Fibroblast of pulmonary artery (primary cell): ENCODE data around the gene OLFM3.

ENCODE experiments used
- DNase-seq: peaks from one replicate; pipeline ENCODE4 v3.0.0-alpha.2; 2010; ENCODE audit warnings: low read depth
- H3K4me3 ChIP-seq: replicated peaks from 2 replicates; pipeline ENCODE4 v1.5.1; 2011; ENCODE audit warnings: low read depth, mild to moderate bottlenecking, control low read depth, low read length, moderate library complexity
- CTCF ChIP-seq: IDR thresholded peaks from 2 replicates; pipeline ENCODE4 v1.5.1; 2011; ENCODE audit warnings: mild to moderate bottlenecking, control low read depth, low read length, inconsistent platforms; ENCODE audit errors: missing control alignments

The OLFM3 gene

GRCh38 chr1:101843160-101843559, 153.6 kb downstream of the OLFM3 start:
- no peak overlapping the region for H3K4me3 ChIP-seq
- TF ChIP-seq CTCF = no peak
- no peak for DNase-seq

- no peak for DNase-seq
- H3K4me3 ChIP-seq = no peak overlapping the region
- no peak for TF ChIP-seq CTCF
Observed at GRCh38 chr1:101841824-101842223, 154.9 kb downstream of the OLFM3 start.

DNA sequence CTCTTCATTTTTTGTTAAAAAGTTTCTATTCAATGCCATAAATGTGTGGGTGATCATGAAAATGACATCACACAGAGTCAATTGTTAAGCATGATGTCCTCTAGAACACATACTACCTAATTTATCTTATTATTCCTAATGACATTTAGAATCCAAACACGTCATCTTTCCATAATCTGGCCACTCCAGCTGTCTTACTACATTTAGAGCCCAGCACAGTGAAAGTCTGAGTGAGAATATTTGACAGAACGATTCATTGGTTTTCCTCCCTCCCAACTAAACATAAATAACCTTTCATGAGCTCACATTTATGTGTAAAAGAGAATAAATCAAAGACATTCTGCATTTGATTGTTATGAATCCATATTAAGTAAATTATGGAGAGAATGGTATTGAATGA, 160.7 kb downstream of the OLFM3 start:
- no peak for DNase-seq
- no peak for TF ChIP-seq CTCF
- H3K4me3 ChIP-seq = no peak overlapping the region

DNA sequence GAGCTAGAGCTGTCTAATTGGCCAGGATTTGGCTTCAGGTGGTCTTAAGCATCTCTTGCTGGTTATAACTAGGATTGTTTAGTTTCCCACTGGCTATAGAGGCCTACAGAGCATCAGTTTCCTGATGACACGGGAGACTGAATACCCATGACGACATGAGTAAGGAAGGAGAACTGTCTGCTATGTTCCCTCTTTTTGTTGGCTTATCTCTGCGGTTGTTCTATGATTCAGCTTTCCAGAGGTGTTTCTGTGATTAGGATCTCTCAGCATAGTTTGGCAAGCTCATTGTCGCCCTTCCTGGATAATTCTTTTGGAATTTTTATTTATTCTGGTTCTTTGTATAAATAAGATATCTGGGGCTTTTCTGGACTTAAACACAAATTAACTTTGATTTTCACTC, 163.4 kb downstream of the OLFM3 start:
- H3K4me3 ChIP-seq = no peak overlapping the region
- TF ChIP-seq CTCF = no peak
- DNase-seq = no peak

DNA sequence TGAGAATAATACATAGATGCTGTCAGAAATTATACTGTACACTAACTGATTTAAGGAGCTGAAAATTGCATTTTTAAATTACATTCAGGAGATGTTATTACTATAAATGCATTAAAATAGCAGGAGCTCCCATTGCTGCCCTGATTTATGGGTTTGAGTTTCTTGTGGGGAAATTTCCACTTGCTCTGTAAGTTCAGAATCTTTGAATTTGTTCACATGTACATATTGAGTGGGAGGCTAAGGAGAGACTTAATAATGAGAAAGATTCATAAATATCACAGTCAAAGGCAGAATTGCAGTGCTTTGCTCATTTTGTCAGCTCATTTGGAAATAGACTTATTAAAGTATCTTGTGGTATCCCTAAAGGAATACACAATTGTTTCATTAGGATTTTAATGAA, 170.3 kb downstream of the OLFM3 start:
- no peak overlapping the region for H3K4me3 ChIP-seq
- DNase-seq = no peak
- TF ChIP-seq CTCF = no peak

DNA sequence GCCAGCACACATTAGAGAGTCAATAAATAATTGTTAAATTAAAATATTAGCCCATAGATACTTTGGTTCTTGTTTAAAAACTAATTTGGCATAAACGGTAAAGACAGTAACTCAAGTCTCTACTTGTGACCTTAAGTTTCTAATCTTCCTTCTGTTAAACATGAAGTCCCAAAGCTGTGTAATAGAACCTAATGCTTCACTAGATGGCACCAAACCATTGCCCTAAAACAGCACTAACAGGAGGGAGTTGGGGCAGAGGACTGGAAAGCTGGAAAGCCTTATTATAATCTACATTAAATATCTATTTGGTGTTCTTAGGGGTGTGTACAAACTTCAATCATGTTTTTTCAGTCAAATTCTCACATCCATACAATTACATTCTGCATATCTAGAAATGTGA, 176.7 kb downstream of the OLFM3 start:
- peak; percentile 51 for DNase-seq
- peak; percentile 35 for TF ChIP-seq CTCF
- no peak overlapping the region for H3K4me3 ChIP-seq

- H3K4me3 ChIP-seq = no peak overlapping the region
- no peak for TF ChIP-seq CTCF
- no peak for DNase-seq
Observed at GRCh38 chr1:101816262-101816661, 180.5 kb downstream of the OLFM3 start.
